H1 (cell line): ENCODE data around the gene BUB1B. TPM values are rescaled to one million over a fixed set of nuclear protein-coding genes. Genes with fewer than 3 reads are reported as not detected.

Experiments
- CTCF ChIA-PET: fragments of 300-600 bp; sonication (Branson Sonifier 250); formaldehyde crosslinking; loops from one replicate; lab custom pipeline; 2021; ENCODE audit not compliant: partially characterized antibody; lab: Charles Lee
- POLR2A ChIA-PET: fragments of 300-600 bp; sonication (Branson Sonifier 250); formaldehyde crosslinking; loops from one replicate; lab custom pipeline; 2021; ENCODE audit warnings: inconsistent platforms; ENCODE audit not compliant: partially characterized antibody; lab: Charles Lee
- DNase-seq, 2 experiments: peaks; one replicate each; pipeline versions ENCODE4 v3.0.0 to v3.0.0-alpha.2; 2010 to 2022; ENCODE audit warnings: low spot score in 2 of 2, low read depth in 1 of 2, mixed read lengths in 1 of 2
- FAIRE-seq: peaks from 2 replicates; lab custom pipeline; 2011; peaks lifted over from hg19 to GRCh38; lab: Jason Lieb, UNC
- H2AFZ ChIP-seq: 2 replicates; pipeline ENCODE4 v1.8.1; 2012; ENCODE audit warnings: low read length, inconsistent platforms
- H2AK5ac ChIP-seq: 2 replicates; pipeline ENCODE4 v1.6.1; 2013; ENCODE audit warnings: low read depth, low read length
- H2BK120ac ChIP-seq: replicated peaks from 2 replicates; pipeline ENCODE3; 2013; ENCODE audit warnings: low read depth, low read length, inconsistent platforms
- H2BK12ac ChIP-seq: 2 replicates; pipeline ENCODE4 v1.6.1; 2013; ENCODE audit warnings: low read depth, low read length
- H2BK15ac ChIP-seq: 2 replicates; pipeline ENCODE4 v1.6.1; 2013; ENCODE audit warnings: low read length
- H2BK20ac ChIP-seq: 2 replicates; pipeline ENCODE4 v1.6.1; 2013; ENCODE audit warnings: low read length
- H2BK5ac ChIP-seq: 2 replicates; pipeline ENCODE4 v1.6.1; 2013; ENCODE audit warnings: low read depth, low read length
- H3K14ac ChIP-seq: 2 replicates; pipeline ENCODE4 v1.6.1; 2013; ENCODE audit warnings: inconsistent platforms; ENCODE audit not compliant: insufficient read length
- H3K18ac ChIP-seq: 2 replicates; pipeline ENCODE4 v1.6.1; 2013; ENCODE audit warnings: low read length; ENCODE audit errors: extremely low read depth
- H3K23ac ChIP-seq: 2 replicates; pipeline ENCODE4 v1.6.1; 2013; ENCODE audit warnings: inconsistent platforms; ENCODE audit not compliant: insufficient read length
- H3K23me2 ChIP-seq: 2 replicates; pipeline ENCODE4 v1.6.1; 2013; ENCODE audit warnings: low read depth, low read length
- H3K27ac ChIP-seq: 2 replicates; pipeline ENCODE4 v1.6.1; 2011; ENCODE audit warnings: low read depth, low read length, inconsistent platforms
- H3K27me3 ChIP-seq, 4 experiments: replicated peaks in 1 of 4; 1 replicate in 1 of 4; 2 replicates in 3 of 4; pipeline versions ENCODE4 v1.6.1 to v1.8.1; 2011 to 2013; ENCODE audit warnings: low read length in 3 of 4, mild to moderate bottlenecking in 3 of 4, inconsistent platforms in 2 of 4, mixed read lengths in 2 of 4, moderate library complexity in 1 of 4; ENCODE audit not compliant: control insufficient read depth in 3 of 4, insufficient read depth in 3 of 4; ENCODE audit errors: extremely low read depth in 1 of 4
- H3K36me3 ChIP-seq, 4 experiments: 2 replicates each; pipeline versions ENCODE4 v1.6.1 to v1.8.1; 2011 to 2013; ENCODE audit warnings: mild to moderate bottlenecking in 4 of 4, low read length in 3 of 4, moderate library complexity in 2 of 4, control low read depth in 1 of 4, inconsistent platforms in 1 of 4; ENCODE audit not compliant: insufficient read depth in 4 of 4, control insufficient read depth in 2 of 4
- H3K4ac ChIP-seq: replicated peaks from 2 replicates; pipeline ENCODE3; 2013; ENCODE audit warnings: low read length, low read depth, mixed read lengths, inconsistent platforms; ENCODE audit not compliant: insufficient read length
- H3K4me1 ChIP-seq, 4 experiments: replicated peaks in 1 of 4; 1 replicate in 1 of 4; 2 replicates in 3 of 4; pipeline versions ENCODE4 v1.6.1 to v1.8.1; 2011 to 2013; ENCODE audit warnings: low read length in 3 of 4, inconsistent platforms in 2 of 4, mixed read lengths in 1 of 4; ENCODE audit not compliant: insufficient read depth in 4 of 4, control insufficient read depth in 3 of 4
- H3K4me2 ChIP-seq, 2 experiments: 2 replicates each; pipeline versions ENCODE4 v1.6.1 to v1.8.1; 2011 to 2013; ENCODE audit warnings: low read depth in 2 of 2, low read length in 2 of 2, control low read depth in 1 of 2, inconsistent platforms in 1 of 2, mild to moderate bottlenecking in 1 of 2; ENCODE audit not compliant: insufficient read depth in 1 of 2
- H3K4me3 ChIP-seq, 4 experiments: fragments of 200-600, 300-600 bp in 1 of 4; sonication (generic), shearing (Covaris generic), sonication (Bioruptor Twin) in 1 of 4; 2 replicates each; pipeline versions ENCODE4 v1.5.1 to v1.8.1; 2011 to 2016; ENCODE audit warnings: low read length in 4 of 4, low read depth in 3 of 4, control low read depth in 2 of 4, inconsistent platforms in 2 of 4, mild to moderate bottlenecking in 2 of 4, mixed read lengths in 1 of 4, moderate library complexity in 1 of 4; ENCODE audit not compliant: insufficient read depth in 2 of 4; ENCODE audit errors: extremely low read depth in 1 of 4
- H3K56ac ChIP-seq: replicated peaks from 2 replicates; pipeline ENCODE3; 2013; ENCODE audit warnings: low read depth, mild to moderate bottlenecking, mixed read lengths, low read length, inconsistent platforms; ENCODE audit not compliant: insufficient read length
- H3K79me1 ChIP-seq: 2 replicates; pipeline ENCODE4 v1.6.1; 2013; ENCODE audit warnings: low read depth, low read length, control low read depth
- H3K79me2 ChIP-seq, 2 experiments: 2 replicates each; pipeline versions ENCODE4 v1.6.1 to v1.8.1; 2012 to 2013; ENCODE audit warnings: low read length in 2 of 2, mild to moderate bottlenecking in 2 of 2, inconsistent platforms in 1 of 2; ENCODE audit not compliant: insufficient read depth in 2 of 2, control insufficient read depth in 1 of 2
- H3K9ac ChIP-seq, 4 experiments: replicated peaks in 1 of 4; 1 replicate in 1 of 4; 2 replicates in 3 of 4; pipeline versions ENCODE4 v1.6.1 to v1.8.1; 2011 to 2013; ENCODE audit warnings: low read depth in 3 of 4, low read length in 3 of 4, control low read depth in 2 of 4, mild to moderate bottlenecking in 2 of 4, moderate library complexity in 2 of 4, inconsistent platforms in 1 of 4; ENCODE audit errors: extremely low read depth in 1 of 4
- H3K9me3 ChIP-seq, 2 experiments: 2 replicates each; pipeline versions ENCODE4 v1.6.1 to v1.8.1; 2012 to 2013; ENCODE audit warnings: mild to moderate bottlenecking in 2 of 2, moderate library complexity in 2 of 2, control low read depth in 1 of 2, inconsistent platforms in 1 of 2, low read depth in 1 of 2, low read length in 1 of 2, mixed read lengths in 1 of 2; ENCODE audit not compliant: insufficient read depth in 2 of 2
- H4K20me1 ChIP-seq, 2 experiments: replicated peaks in 1 of 2; 2 replicates each; pipeline versions ENCODE3 to v1.8.1; 2011 to 2013; ENCODE audit warnings: inconsistent platforms in 2 of 2, low read length in 2 of 2, mild to moderate bottlenecking in 1 of 2; ENCODE audit not compliant: insufficient read depth in 2 of 2, control insufficient read depth in 1 of 2
- H4K5ac ChIP-seq: 2 replicates; pipeline ENCODE4 v1.6.1; 2013; ENCODE audit warnings: low read length, low read depth, mixed read lengths, inconsistent platforms; ENCODE audit not compliant: insufficient read length
- H4K8ac ChIP-seq: 2 replicates; pipeline ENCODE4 v1.8.0; 2013; ENCODE audit warnings: mild to moderate bottlenecking, moderate library complexity, low read length, inconsistent platforms; ENCODE audit not compliant: insufficient read depth; ENCODE audit errors: extremely low read depth
- H4K91ac ChIP-seq: replicated peaks from 2 replicates; pipeline ENCODE3; 2013; ENCODE audit warnings: low read length, mixed read lengths, inconsistent platforms; ENCODE audit not compliant: insufficient read length
- CEBPB ChIP-seq: IDR thresholded peaks from 2 replicates; pipeline ENCODE4 v1.6.1; 2012; ENCODE audit warnings: low read depth, low read length
- EGR1 ChIP-seq: IDR thresholded peaks from 2 replicates; pipeline ENCODE4 v1.6.1; 2011; ENCODE audit warnings: low read depth, low read length, borderline replicate concordance
- KDM4A ChIP-seq: IDR thresholded peaks from one replicate; pipeline ENCODE4 v1.7.1; 2012; ENCODE audit warnings: low read depth, mild to moderate bottlenecking, moderate library complexity, low read length, inconsistent platforms; ENCODE audit not compliant: severe bottlenecking
- RAD21 ChIP-seq, 2 experiments: IDR thresholded peaks in 1 of 2; conservative IDR thresholded peaks in 1 of 2; 2 replicates each; pipeline ENCODE4 v1.6.1; 2011; ENCODE audit warnings: low read depth in 2 of 2, low read length in 2 of 2, improper control_type of control experiment in 1 of 2, inconsistent platforms in 1 of 2, mild to moderate bottlenecking in 1 of 2, moderate library complexity in 1 of 2
- SAP30 ChIP-seq: fragments of 300-600 bp; sonication (generic); IDR thresholded peaks from 2 replicates; pipeline ENCODE4 v1.7.1; 2012; ENCODE audit warnings: low read length, moderate library complexity, mild to moderate bottlenecking, inconsistent platforms; ENCODE audit not compliant: insufficient read depth, insufficient replicate concordance
- TAF7 ChIP-seq: optimal IDR thresholded peaks from 2 replicates; pipeline ENCODE3; 2011; ENCODE audit warnings: low read depth, mild to moderate bottlenecking, inconsistent platforms, low read length, moderate library complexity, borderline replicate concordance
- TBP ChIP-seq: IDR thresholded peaks from 2 replicates; pipeline ENCODE4 v1.6.1; 2011; ENCODE audit warnings: low read depth, low read length, improper control_type of control experiment
- WGBS, 2 experiments: shearing (Covaris generic) in 1 of 2; methylation state at CpG; one replicate each; pipeline versions ENCODE4 v1.1.6 to v1.1.7; 2013 to 2015; ENCODE audit warnings: low lambda C conversion rate in 2 of 2, mixed read lengths in 2 of 2, inconsistent platforms in 1 of 2, low coverage in 1 of 2, missing lambda C conversion rate in 1 of 2; ENCODE audit not compliant: insufficient replicate concordance in 2 of 2, insufficient coverage in 1 of 2, insufficient read length in 1 of 2; ENCODE audit errors: extremely low coverage in 1 of 2, missing lambda C conversion rate in 1 of 2; 5-methylcytosine and 5-hydroxymethylcytosine counted together
- polyA plus RNA-seq, 7 experiments: library from polyadenylated mRNA; depleted of rRNA in 3 of 7; stranded (reverse) in 5 of 7; unstranded in 2 of 7; fragments of >200 nt in 5 of 7; fragments of 200-250 nt in 2 of 7; gene quantifications; 1 replicate in 5 of 7; 2 replicates in 1 of 7; 4 replicates in 1 of 7; pipeline versions ENCODE4 v1.2.1 to v1.2.3, GENCODE V29; 2011 to 2013; ENCODE audit warnings: missing spikeins in 2 of 7, mixed read lengths in 2 of 7
- total RNA-seq: library from RNA; stranded (reverse); fragmentation: NEBNext Ultra II Directional; extraction: Animal tissue kit (Norgen Biotek cat#: 25700); gene quantifications from 2 replicates; pipeline ENCODE4 v1.2.1, GENCODE V29; 2021

BUB1B gene
- total and polyA plus RNA-seq, 2 of the 8 experiments (the other 6 are each of a cell fraction or from before 2014, with no cell fraction given): 48.9 to 144 TPM

- Histone ChIP-seq H3K27me3 (no peaks in the 10 kb centered on the region), H3K4ac (no peak overlapping the region), H3K18ac (no peak overlapping the region), H3K79me2 (peaks cover 0 to 18% of the 10 kb centered on the region in 2 experiments; a peak in 2 of 4 replicates), H3K4me1 (no peaks in the 10 kb centered on the region), H3K9ac (no peak overlapping the region), H4K91ac (no peak overlapping the region), H2AK5ac (no peak overlapping the region), H3K56ac (no peak overlapping the region), H2BK120ac (no peak overlapping the region), H2BK5ac (no peak overlapping the region), H2AFZ (no peak overlapping the region), H3K27ac (no peak overlapping the region), H3K4me3 (no peak overlapping the region), H3K9me3 (no peaks in the 10 kb centered on the region), H3K4me2 (no peak overlapping the region), H2BK15ac (no peak overlapping the region), H3K79me1 (no peaks in the 10 kb centered on the region), H4K20me1 (peaks cover 0 to 3% of the 10 kb centered on the region in 2 experiments), H4K8ac (no peak overlapping the region), H4K5ac (no peak overlapping the region), H3K23ac (no peak overlapping the region), H3K23me2 (no peaks in the 10 kb centered on the region), H3K36me3 (peaks cover 12 to 69% (median 26%) of the 10 kb centered on the region in 4 experiments), H3K14ac (no peak overlapping the region), H2BK20ac (no peak overlapping the region), H2BK12ac (no peak overlapping the region)
- ChIA-PET CTCF (interaction anchor here (0.6 to 2.9 kb wide), 11 partner anchors 9 to 128 kb away, joined by 3 to 15 read pairs (median 3); no protein-coding TSS in a partner anchor), POLR2A (interaction anchor here (1.3 to 6.1 kb wide), 5 partner anchors 9 to 64 kb away, joined by 4 to 43 read pairs (median 4); partner anchors contain the start of gene BUB1B)
- FAIRE-seq: no peak
- 93% methylated on average over 3 of the region's 3 CpGs; no CpG with 5 or more reads in 1 of the 2 experiments for WGBS, 2 experiments
- TF ChIP-seq RAD21 (IDR thresholded peaks at IDR 0.05 in 1 of 2, conservative IDR thresholded peaks at IDR 0.05 in 1 of 2; ENCODE audit: low read depth in 2 of 2, low read length in 2 of 2): no peak
- TF ChIP-seq SAP30: no peak
- TF ChIP-seq KDM4A: no peak
- TF ChIP-seq EGR1: no peak
- TF ChIP-seq TBP: no peak
- no peak for TF ChIP-seq TAF7
- TF ChIP-seq CEBPB: peak; percentile 75; the same call in 1 of the 2 replicates
- DNase-seq: no peak
These were observed 14.3 kb downstream of the BUB1B start for GRCh38 chr15:40175160-40175559.
